Caco-2 (cell line): Measurements from ENCODE around the gene TMPRSS3. TPM values are rescaled to one million over a fixed set of nuclear protein-coding genes. Genes with fewer than 3 reads are reported as not detected.

Source experiments
- BruUV-seq: library from RNA; stranded (reverse); fragments of 400-500 nt; replicated peaks from 2 replicates; lab custom pipeline; 2021; lab: Mats Ljungman, UMichigan
- CTCF ChIA-PET: fragments of 300-600 bp; sonication (Branson Sonifier 250); formaldehyde crosslinking; loops from one replicate; lab custom pipeline; 2022; ENCODE audit warnings: antibody characterized with exemption; lab: Charles Lee
- POLR2A ChIA-PET: fragments of 300-600 bp; sonication (Branson Sonifier 250); formaldehyde crosslinking; loops from one replicate; lab custom pipeline; 2022; ENCODE audit warnings: antibody characterized with exemption; lab: Charles Lee
- DNase-seq, 2 experiments: peaks; one replicate each; pipeline versions ENCODE4 v3.0.0 to v3.0.0-alpha.2; 2020 to 2022
- H3K27me3 ChIP-seq: replicated peaks from 2 replicates; pipeline ENCODE4 v1.6.0; 2011; ENCODE audit warnings: low read length; ENCODE audit not compliant: control insufficient read depth, insufficient read depth
- H3K36me3 ChIP-seq: 2 replicates; pipeline ENCODE4 v1.5.1; 2011; ENCODE audit warnings: low read length; ENCODE audit not compliant: control insufficient read depth, insufficient read depth
- H3K4me1 ChIP-seq: fragments of 250-450 bp; sonication (Bioruptor Pico); 2 replicates; pipeline ENCODE4 v1.5.1; 2020; ENCODE audit warnings: mild to moderate bottlenecking
- H3K4me3 ChIP-seq: 2 replicates; pipeline ENCODE4 v1.5.1; 2011; ENCODE audit warnings: low read depth, mild to moderate bottlenecking, control low read depth, low read length
- H3K9me3 ChIP-seq: fragments of 250-450 bp; sonication (Bioruptor Pico); 2 replicates; pipeline ENCODE4 v1.5.1; 2020; ENCODE audit warnings: mild to moderate bottlenecking, moderate library complexity
- H3K27ac Mint-ChIP-seq: one replicate; pipeline ENCODE4 v1.8.0; 2022; ENCODE audit warnings: mixed read lengths; ENCODE audit not compliant: unreplicated experiment
- H3K27me3 Mint-ChIP-seq: one replicate; pipeline ENCODE4 v1.8.0; 2022; ENCODE audit warnings: mixed read lengths; ENCODE audit not compliant: insufficient read depth, unreplicated experiment
- H3K36me3 Mint-ChIP-seq: one replicate; pipeline ENCODE4 v1.8.0; 2022; ENCODE audit warnings: mild to moderate bottlenecking, mixed read lengths; ENCODE audit not compliant: insufficient read depth, unreplicated experiment
- H3K4me1 Mint-ChIP-seq: one replicate; pipeline ENCODE4 v1.8.0; 2022; ENCODE audit warnings: low read depth, mixed read lengths; ENCODE audit not compliant: unreplicated experiment
- H3K4me3 Mint-ChIP-seq: one replicate; pipeline ENCODE4 v1.8.0; 2022; ENCODE audit warnings: mild to moderate bottlenecking, moderate library complexity, mixed read lengths; ENCODE audit not compliant: unreplicated experiment
- H3K9me3 Mint-ChIP-seq: one replicate; pipeline ENCODE4 v1.8.0; 2022; ENCODE audit warnings: mixed read lengths; ENCODE audit not compliant: unreplicated experiment
- CTCF ChIP-seq, 2 experiments: fragments of 200-600 bp in 1 of 2; IDR thresholded peaks; 1 replicate in 1 of 2; 2 replicates in 1 of 2; pipeline versions ENCODE4 v1.5.1 to v1.8.0; 2011 to 2022; ENCODE audit warnings: antibody characterized with exemption in 1 of 2, control low read depth in 1 of 2, inconsistent platforms in 1 of 2, low read depth in 1 of 2, low read length in 1 of 2, mild to moderate bottlenecking in 1 of 2, moderate library complexity in 1 of 2; ENCODE audit not compliant: insufficient read depth in 1 of 2, severe bottlenecking in 1 of 2, unreplicated experiment in 1 of 2
- intact Hi-C: fragments of 100-400 bp; cut with micrococcal nuclease; formaldehyde crosslinking; loops from one replicate; pipeline ENCODE4 v1.10.0; 2022; ENCODE audit not compliant: unreplicated experiment
- total RNA-seq: library from RNA; stranded (reverse); gene quantifications from 2 replicates; pipeline ENCODE4 v1.2.3, GENCODE V29; 2022

TMPRSS3 gene
- total RNA-seq, 1 experiment from 2014 or later = not detected

GRCh38 chr21:42385619-42386018 lies 10.2 kb downstream of the TMPRSS3 start:
- Mint-ChIP-seq H3K36me3 (peaks cover 4% of the 10 kb centered on the region), H3K9me3 (no peaks in the 10 kb centered on the region), H3K4me1 (peaks cover 27% of the 10 kb centered on the region), H3K27ac (no peak overlapping the region), H3K4me3 (no peak overlapping the region), H3K27me3 (no peaks in the 10 kb centered on the region)
- peaks cover 9% of the 10 kb centered on the region for H3K4me1 ChIP-seq
- DNase-seq = peak in 1 of 2 experiments; percentile 1
- no peaks in the 10 kb centered on the region for H3K36me3 ChIP-seq
- H3K27me3 ChIP-seq = no peaks in the 10 kb centered on the region
- POLR2A ChIA-PET = no interaction called here
- H3K4me3 ChIP-seq = no peak overlapping the region
- CTCF ChIA-PET = no interaction called here
- intact Hi-C loops = no loop called here
- no peaks in the 10 kb centered on the region; the same call in 1 of the 2 replicates for H3K9me3 ChIP-seq
- TF ChIP-seq CTCF (IDR thresholded peaks at IDR 0.05; ENCODE audit: insufficient read depth in 1 of 2, low read depth in 1 of 2, low read length in 1 of 2, severe bottlenecking in 1 of 2, unreplicated experiment in 1 of 2) = no peak
- BruUV-seq = no TSS peak

- Histone ChIP-seq H3K27me3 (no peaks in the 10 kb centered on the region), H3K4me1 (peaks cover 8% of the 10 kb centered on the region), H3K9me3 (no peaks in the 10 kb centered on the region; the same call in 1 of the 2 replicates), H3K36me3 (no peaks in the 10 kb centered on the region), H3K4me3 (no peak overlapping the region)
- CTCF ChIA-PET = interaction anchor here (1.3 kb wide), 1 partner anchor 75 kb away, joined by 8 read pairs; no protein-coding TSS in a partner anchor
- no peak for DNase-seq
- Mint-ChIP-seq H3K36me3 (peaks cover 4% of the 10 kb centered on the region), H3K9me3 (no peaks in the 10 kb centered on the region), H3K27ac (no peak overlapping the region), H3K27me3 (no peaks in the 10 kb centered on the region), H3K4me3 (no peak overlapping the region), H3K4me1 (peaks cover 23% of the 10 kb centered on the region)
- no peak for TF ChIP-seq CTCF (IDR thresholded peaks at IDR 0.05; ENCODE audit: insufficient read depth in 1 of 2, low read depth in 1 of 2, low read length in 1 of 2, severe bottlenecking in 1 of 2, unreplicated experiment in 1 of 2)
- BruUV-seq = no TSS peak
- POLR2A ChIA-PET = no interaction called here
- intact Hi-C loops = no loop called here
Measured at GRCh38 chr21:42384989-42385388, 10.9 kb downstream of the TMPRSS3 start.

GRCh38 chr21:42384156-42384945 lies 11.5 kb downstream of the TMPRSS3 start:
- peaks cover 8% of the 10 kb centered on the region for H3K4me1 ChIP-seq
- CTCF ChIA-PET = interaction anchor here (0.6 to 1.3 kb wide), 2 partner anchors 66 to 74 kb away, joined by 4 to 8 read pairs; no protein-coding TSS in a partner anchor

More at GRCh38 chr21:42384156-42384945, 11.5 kb downstream of the TMPRSS3 start:
- Mint-ChIP-seq H3K36me3 (peaks cover 4% of the 10 kb centered on the region), H3K9me3 (no peaks in the 10 kb centered on the region), H3K27me3 (no peaks in the 10 kb centered on the region), H3K4me3 (no peak overlapping the region), H3K27ac (no peak overlapping the region), H3K4me1 (peaks cover 20% of the 10 kb centered on the region)
- H3K27me3 ChIP-seq = no peaks in the 10 kb centered on the region
- DNase-seq = no peak
- POLR2A ChIA-PET = no interaction called here
- BruUV-seq = no TSS peak
- TF ChIP-seq CTCF (IDR thresholded peaks at IDR 0.05; ENCODE audit: insufficient read depth in 1 of 2, low read depth in 1 of 2, low read length in 1 of 2, severe bottlenecking in 1 of 2, unreplicated experiment in 1 of 2) = no peak
- intact Hi-C loops = no loop called here
- H3K9me3 ChIP-seq = no peaks in the 10 kb centered on the region; the same call in 1 of the 2 replicates
- H3K36me3 ChIP-seq = no peaks in the 10 kb centered on the region
- no peak overlapping the region for H3K4me3 ChIP-seq
